GM04504 (cell line): Measurements from ENCODE around the gene XXYLT1.
"Not testable (repeated sequence)": the region's sequence is repeated elsewhere in the genome, so short reads cannot be mapped to it uniquely, and the experiment has no call there.

Experiments
- DNase-seq: peaks from one replicate; pipeline ENCODE4 v3.0.0-alpha.2; 2012; ENCODE audit warnings: low read depth

XXYLT1 gene

DNA sequence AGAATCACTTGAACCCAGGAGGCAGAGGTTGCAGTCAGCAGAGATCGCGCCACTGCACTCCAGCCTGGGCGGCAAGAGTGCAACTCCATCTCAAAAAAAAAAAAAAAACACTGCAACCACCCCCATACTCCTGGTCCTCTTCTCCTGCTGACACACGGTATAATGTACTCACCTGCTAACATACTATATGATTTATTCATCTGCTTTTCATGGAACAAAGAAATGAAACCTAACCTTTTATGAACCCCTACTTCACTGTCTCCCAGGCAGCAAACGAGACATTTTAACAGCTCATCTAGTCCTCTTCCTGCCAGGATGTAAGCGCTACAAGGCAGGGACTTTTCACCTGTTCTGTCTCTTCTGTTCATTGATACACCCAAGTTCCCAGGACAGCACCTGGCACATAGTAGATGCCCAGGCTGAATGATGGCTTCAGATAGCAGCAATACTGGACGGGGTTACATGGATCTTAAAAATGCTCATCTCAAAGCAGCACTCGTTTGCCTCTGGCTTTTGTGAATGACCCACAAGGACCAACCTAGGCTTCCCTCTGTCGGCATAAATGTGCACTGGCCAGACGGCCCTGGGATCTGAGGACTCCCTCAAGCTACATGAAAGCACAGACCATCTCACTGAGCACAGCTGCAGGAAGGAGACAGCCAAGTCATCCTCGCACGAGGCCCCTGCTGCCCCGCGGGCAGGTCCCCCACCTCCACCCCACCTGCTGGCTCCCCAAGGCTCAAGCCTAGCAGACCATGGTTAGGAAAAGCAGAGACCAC is 20.3 kb downstream of the XXYLT1 start:
- DNase-seq: no peak

DNA sequence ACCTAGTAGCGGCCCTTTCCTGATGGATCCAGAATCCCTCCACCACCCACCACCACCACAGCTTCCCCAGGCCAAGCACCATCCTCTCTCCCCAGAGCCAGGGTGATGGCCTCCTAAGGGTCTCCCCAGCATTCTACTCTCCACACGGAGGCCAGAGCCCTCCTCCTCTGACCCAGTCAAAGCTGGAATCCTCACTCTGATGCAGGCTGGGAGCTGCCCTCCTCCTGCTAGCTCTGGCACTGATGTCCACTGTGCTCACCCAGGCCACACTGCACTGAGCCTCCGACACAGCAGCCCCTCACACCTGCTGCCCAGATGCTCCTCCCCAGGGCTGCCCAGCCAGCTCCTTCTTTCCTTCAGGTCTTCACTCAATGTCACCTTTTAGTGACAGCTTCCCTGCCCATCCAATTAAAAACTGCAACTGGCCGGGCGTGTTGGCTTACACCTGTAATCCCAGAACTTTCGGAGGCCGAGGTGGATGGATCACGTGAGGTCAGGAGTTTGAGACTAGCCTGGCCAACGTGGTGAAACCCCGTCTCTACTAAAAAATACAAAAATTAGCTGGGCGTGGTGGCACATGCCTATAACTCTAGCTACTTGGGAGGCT is 21.0 kb downstream of the XXYLT1 start:
- DNase-seq: no peak

- DNase-seq: no peak
Observed at GRCh38 chr3:195249057-195249770, 21.7 kb downstream of the XXYLT1 start.

DNA sequence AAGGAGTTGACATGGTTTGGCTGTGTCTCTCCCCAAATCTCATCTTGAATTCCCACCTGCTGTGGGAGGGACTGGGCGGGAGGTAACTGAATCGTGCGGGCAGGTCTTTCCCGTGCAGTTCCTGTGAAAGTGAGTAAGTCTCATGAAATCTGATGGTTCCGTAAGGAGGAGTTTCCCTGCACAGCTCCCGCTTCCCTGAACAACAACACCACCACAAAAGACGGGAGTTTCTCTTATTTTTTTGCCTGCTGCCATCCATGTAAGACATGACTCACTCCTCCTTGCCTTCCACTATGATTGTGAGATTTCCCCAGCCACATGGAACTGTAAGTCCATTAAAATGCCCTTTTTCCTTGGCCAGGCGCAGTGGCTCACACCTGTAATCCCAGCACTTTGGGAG is 22.7 kb downstream of the XXYLT1 start:
- DNase-seq: no peak

- DNase-seq: no peak
Observed at GRCh38 chr3:195247863-195248189, 23.1 kb downstream of the XXYLT1 start.

DNA sequence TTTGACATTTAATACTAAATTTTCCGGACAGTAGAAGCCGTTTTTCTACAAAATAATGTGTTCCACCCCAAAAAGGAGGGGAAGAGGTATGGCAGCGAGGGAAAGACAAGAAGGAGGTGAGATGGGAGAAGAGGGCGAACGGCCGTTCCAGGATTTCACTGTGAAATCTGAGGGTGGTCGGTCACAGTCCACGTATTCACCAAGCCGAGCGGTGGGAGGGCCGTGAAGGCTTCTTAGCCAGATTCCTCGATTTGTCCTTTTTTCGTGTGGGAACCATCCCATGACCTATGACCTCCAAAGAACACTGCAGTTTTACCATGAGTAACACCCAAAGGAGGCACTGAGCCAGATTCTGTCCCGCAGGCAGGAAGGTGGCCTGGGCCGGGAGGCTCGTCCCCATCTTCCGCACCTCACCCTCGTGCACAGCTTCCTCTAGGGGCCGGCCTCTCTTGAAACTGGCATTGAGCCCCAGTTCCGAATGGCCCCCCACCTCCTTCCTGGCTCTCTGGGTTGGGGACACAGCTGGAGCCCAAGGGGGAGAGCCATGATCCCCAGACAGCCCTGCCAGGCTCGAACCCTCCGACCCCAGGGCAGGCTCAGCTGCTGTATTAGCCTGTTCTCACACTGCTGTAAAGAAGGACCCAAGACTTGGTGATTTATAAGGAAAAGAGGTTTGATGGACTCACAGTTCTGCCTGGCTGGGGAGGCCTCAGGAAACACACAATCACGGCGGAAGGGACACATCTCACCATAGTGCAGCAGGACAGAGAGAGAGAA is 23.7 kb downstream of the XXYLT1 start:
- no peak for DNase-seq

DNA sequence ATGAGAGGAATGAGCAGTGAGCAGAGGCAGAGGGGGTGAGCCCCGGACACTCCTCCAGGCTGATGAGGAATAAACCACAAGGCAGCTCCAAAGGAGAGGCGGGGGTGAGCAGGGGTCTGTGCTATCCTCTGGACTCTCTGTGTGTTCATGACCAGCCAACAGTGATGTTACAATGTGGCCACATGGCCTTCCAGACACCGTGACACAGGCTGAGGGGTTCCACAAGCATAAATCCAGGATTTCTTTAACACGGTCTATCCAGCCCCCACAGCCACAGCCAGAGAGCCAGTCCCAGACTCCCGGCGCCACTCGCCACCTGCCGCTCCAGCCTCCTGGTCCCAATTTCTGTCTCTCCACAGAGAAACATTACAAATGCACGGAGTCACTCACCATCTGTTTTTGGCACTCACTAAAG is 24.4 kb downstream of the XXYLT1 start:
- DNase-seq: no peak

- no peak for DNase-seq
Observed at GRCh38 chr3:195245531-195245951, 25.4 kb downstream of the XXYLT1 start.

GRCh38 chr3:195241592-195242355 is 29.2 kb downstream of the XXYLT1 start:
- no peak for DNase-seq

DNA sequence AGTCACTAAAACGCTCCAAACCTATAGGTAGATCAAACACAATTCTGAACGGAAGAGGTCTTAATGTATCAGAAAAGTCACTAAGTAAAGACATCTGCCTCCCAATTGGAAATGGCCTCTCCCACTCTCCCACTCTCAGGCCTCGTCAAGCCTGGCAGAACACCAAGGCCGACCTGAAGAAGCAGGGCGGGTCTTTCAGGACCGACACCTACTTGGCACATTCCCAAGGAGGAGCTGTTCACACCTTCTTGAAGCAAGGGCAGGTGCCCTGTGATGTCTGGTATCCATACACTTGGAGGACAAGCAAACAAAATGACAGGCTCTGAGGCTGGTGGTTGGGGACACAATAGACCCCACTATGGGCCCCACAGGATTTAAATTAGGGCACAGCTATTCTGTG is 30.0 kb downstream of the XXYLT1 start:
- DNase-seq: no peak

DNA sequence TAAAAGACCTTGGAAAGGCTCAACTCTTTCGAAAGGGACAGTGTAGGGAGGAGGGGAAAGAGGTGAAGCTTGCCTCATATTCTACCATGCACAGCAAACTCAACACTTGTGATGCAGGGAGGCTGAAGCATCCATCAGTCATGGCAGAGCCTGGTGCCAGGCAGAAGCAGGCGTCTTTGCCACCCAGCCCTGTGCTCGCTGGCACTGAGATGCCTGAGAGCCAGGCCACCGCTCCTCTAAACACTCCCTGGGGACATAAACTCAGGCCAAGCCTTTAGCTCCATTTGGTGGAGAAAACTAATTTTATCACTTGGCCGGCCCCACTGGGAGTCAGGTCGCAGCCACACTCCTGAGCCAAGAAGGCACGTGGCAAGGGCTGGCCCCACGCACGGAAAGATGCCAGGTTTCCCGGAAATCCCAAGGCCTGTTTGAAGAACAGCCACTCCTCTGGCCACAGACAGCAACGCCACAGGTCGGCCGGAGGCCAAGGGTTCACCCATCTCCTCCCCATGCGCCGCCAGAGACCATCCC is 30.7 kb downstream of the XXYLT1 start:
- DNase-seq: no peak

GRCh38 chr3:195239121-195239520 is 31.8 kb downstream of the XXYLT1 start:
- DNase-seq: no peak

- DNase-seq: no peak
Observed at GRCh38 chr3:195238586-195239118, 32.3 kb downstream of the XXYLT1 start.

DNA sequence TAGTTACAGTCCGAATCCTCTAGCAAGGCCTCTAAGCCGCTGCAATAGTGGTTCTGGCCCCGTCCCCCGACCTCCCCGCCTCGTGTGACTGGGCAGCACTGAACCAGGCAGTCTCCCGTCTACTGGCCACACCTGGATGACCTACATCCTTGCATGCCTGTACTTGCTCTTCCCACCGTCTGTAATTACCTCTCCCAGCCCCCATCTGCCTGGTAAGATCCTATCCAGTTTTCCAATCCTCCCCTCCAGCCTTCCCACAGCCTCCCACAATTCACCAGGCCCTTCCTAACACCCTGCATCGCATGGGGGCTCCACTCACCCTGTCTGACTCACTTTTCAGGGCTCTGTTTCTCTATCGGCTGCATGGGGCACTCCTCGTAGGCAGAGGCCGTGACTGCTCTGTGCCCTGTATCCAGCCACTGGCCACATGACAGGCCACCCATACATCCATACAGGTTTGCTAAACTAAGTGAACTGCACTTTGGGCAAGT is 32.8 kb downstream of the XXYLT1 start:
- no peak for DNase-seq

GRCh38 chr3:195236801-195237570 is 34.0 kb downstream of the XXYLT1 start:
- no peak for DNase-seq

DNA sequence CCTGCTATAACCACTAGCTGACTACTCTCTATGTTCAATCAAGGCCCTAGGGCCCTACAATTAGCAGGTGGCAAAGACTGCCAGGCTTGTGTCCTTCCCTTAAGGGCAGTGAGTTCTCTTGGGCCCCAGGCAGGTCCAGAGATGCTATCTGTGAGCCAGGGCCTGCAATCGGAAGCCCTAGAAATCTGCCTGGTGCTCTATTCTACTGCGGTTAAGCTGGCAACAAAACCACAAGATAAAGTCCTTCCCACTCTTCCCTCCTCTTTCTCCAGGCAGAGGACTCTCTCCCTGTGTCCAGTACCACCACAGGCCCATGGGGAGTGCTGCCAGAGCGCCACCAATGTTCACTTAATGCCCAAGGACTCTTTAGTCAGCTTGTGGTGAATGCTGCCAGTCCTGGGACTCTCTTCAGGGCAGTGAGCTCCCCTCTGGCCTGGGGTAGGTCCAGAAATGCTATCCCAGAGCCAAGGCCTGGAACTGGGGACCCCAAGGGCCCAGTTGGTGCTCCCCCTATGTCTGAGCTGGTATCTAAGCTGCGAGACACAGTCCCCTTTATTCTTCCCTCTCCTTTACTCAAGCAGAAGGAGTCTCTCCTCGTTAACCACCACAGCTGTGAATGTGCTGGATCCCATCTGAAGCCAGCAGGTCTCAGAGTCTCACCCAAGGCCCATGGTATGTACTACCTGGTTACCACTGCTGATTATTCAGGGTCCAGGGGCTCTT is 34.7 kb downstream of the XXYLT1 start:
- DNase-seq: no peak

DNA sequence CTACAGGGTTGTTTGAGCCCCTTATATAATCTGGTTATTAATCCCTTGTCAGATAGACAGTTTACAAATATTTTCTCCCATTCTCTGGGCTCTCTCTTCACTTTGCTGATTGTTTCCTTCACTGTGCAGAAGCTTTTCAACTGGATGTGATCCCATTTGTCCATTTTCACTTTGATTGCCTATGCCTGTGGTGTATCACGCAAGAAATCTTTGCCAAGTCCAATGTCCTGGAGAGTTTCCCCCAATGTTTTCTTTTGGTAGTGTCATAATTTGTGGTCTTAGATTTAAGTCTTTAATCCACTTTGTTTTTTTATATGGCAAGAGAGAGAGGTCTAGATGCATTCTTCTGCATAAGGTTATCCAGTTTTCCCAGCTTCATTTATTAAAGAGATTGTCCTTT is 40.7 kb downstream of the XXYLT1 start:
- DNase-seq: no peak

DNA sequence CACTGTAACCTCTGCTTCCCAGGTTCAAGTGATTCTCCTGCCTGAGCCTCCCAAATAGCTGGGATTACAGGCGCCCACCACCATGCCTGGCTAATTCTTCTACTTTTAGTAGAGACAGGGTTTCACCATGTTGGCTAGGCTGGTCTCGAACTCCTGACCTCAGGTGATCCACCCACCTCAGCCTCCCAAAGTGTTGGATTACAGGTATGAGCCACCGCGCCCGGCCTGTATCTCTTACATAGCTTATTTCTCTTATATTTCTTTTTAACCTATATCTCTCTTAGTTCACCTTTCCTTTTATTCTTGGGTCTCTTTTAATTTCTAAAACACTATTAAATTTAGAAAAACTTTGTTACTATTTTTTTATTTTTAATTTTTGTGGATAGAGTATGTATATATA is 42.1 kb downstream of the XXYLT1 start:
- DNase-seq: not testable (repeated sequence)

DNA sequence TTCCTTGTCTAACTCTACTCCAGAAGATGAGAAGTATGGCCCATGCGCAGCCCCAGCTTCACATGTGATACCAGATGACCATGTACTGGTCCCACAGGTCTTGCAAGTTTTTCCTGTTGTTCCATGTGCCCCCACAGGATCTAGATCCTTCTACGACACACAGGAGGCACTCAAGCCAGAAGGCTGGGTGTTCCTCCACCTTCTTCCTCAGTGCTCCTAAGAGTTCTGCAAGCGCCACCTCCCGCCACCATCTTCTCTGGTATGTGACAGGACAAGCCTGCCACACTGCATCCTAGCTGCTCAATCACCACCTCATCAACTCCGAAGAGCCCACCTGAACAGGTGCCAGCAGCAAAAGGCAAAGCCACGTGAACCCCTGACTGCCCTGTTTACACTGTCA is 43.1 kb downstream of the XXYLT1 start:
- DNase-seq: no peak
